Pancreas (tissue), 10 donors: ENCODE data around the gene TGM2. TPM values are rescaled to one million over a fixed set of nuclear protein-coding genes. Genes with fewer than 3 reads are reported as not detected.
A peak's percentile ranks its signal among the peaks of the same experiment; 100 is the strongest.
"Not testable (repeated sequence)": the region's sequence is repeated elsewhere in the genome, so short reads cannot be mapped to it uniquely, and the experiment has no call there.

Source experiments
- ATAC-seq, 4 donors: fragments of 200-7000 bp; cut with Tn5 transposase; one replicate each; pipeline versions ENCODE4 v1.8.0 to v1.9.1; 2020; ENCODE audit warnings: mild to moderate bottlenecking in 4 of 4, moderate library complexity in 4 of 4
- DNase-seq, 6 donors: peaks; one replicate each; pipeline ENCODE4 v3.0.0-alpha.2; 2020
- FAIRE-seq: peaks from 2 replicates; lab custom pipeline; 2012; peaks lifted over from hg19 to GRCh38; lab: Jason Lieb, UNC
- H3K27ac ChIP-seq, 4 donors: fragments of 200-600 bp; sonication (generic); 1 replicate in 3 of 4; 2 replicates in 1 of 4; pipeline versions ENCODE4 v1.5.0 to v1.8.0; 2020
- H3K27me3 ChIP-seq, 4 donors: fragments of 200-600 bp; one replicate each; pipeline ENCODE4 v1.8.0; 2021
- H3K36me3 ChIP-seq, 3 donors: fragments of 200-600 bp; sonication (generic) in 1 of 3; one replicate each; pipeline versions ENCODE4 v1.5.0 to v1.8.0; 2020 to 2021
- H3K4me1 ChIP-seq, 3 donors: fragments of 200-600 bp; one replicate each; pipeline ENCODE4 v1.8.0; 2021
- H3K4me3 ChIP-seq, 4 donors: fragments of 200-600 bp; sonication (generic) in 2 of 4; one replicate each; pipeline versions ENCODE4 v1.5.0 to v1.8.0; 2020 to 2021
- H3K9me3 ChIP-seq, 4 donors: fragments of 200-600 bp; one replicate each; pipeline ENCODE4 v1.8.0; 2021
- WGBS, 2 donors: extraction: QIAGEN DNeasy Blood & Tissue Kit; methylation state at CpG; one replicate each; pipeline ENCODE4 v1.1.7; 2013; 5-methylcytosine and 5-hydroxymethylcytosine counted together
- intact Hi-C, 3 donors: fragments of 100-400 bp; cut with DNase I; formaldehyde crosslinking; loops; one replicate each; pipeline versions ENCODE4 v1.11.1 to v1.14.2; 2022
- polyA plus RNA-seq, 2 donors: library from polyadenylated mRNA; stranded (reverse); fragments of 200-250 nt; gene quantifications; one replicate each; pipeline ENCODE4 v1.2.3, GENCODE V29; 2013
- total RNA-seq, 6 donors: library from RNA; stranded (reverse); fragmentation: NEBNext Ultra II Directional in 4 of 6; extraction: Animal tissue kit (Norgen Biotek cat#: 25700) in 4 of 6; gene quantifications; one replicate each; pipeline versions ENCODE4 v1.2.1 to v1.2.4, GENCODE V29; 2021 to 2023
- TF ChIP-seq, protein P1 (sequence below), 4 donors: fragments of 200-600 bp; sonication (generic) in 3 of 4; IDR thresholded peaks; one replicate each; pipeline versions ENCODE4 v1.5.0 to v1.8.0; 2021; ENCODE audit warnings: antibody characterized with exemption in 4 of 4
- donor health status: healthy with polysubstance abuse.
- donor health status: DM: no; HTN: no; CAD: no; lungs with moderate emphysema.
- donor health status: DM: no; HTN: no; CAD: no.
- donor health status: control.
- donor health status: control.
- donor health status: Bipolar disorder and iron deficiency.
- donor health status: DM: yes; HTN: yes; CAD: no.
- donor health status: DM: no; HTN: no; CAD: no.
- donor health status: DM: no; HTN: no; CAD: no.
- donor health status: DM: yes; HTN: yes; CAD: no.

The TGM2 gene
- total and polyA plus RNA-seq, 8 donors = 3.7 to 92.6 (median 10.8) TPM

DNA sequence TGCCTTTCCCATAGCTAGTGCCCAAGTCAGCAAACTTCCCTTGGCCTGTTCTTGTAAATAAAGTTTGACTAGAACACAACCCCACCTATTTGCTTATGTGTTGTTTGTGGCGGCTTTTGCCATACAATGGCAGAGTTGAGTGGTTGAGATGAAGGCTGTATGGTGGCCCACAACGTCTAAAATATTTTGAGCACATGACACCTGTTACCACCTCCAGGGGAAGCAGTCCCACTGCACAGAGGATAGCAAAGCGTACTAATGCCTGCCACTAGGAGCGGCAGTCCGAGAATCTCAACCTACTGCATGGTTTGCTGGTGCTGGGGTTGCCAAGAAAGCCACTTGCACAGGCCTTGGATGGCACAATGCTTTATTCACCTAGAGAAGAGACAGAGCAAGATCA is 58.6 kb downstream of the TGM2 start:
- Histone ChIP-seq H3K9me3 (no peaks in the 10 kb centered on the region), H3K27ac (no peak overlapping the region), H3K4me3 (no peak overlapping the region), H3K27me3 (no peaks in the 10 kb centered on the region), H3K4me1 (peaks cover 0 to 6% (median 0%) of the 10 kb centered on the region in 3 donors), H3K36me3 (no peaks in the 10 kb centered on the region)
- FAIRE-seq (no peak), ATAC-seq (no peak), DNase-seq (no peak)
- TF ChIP-seq, protein P1, sequence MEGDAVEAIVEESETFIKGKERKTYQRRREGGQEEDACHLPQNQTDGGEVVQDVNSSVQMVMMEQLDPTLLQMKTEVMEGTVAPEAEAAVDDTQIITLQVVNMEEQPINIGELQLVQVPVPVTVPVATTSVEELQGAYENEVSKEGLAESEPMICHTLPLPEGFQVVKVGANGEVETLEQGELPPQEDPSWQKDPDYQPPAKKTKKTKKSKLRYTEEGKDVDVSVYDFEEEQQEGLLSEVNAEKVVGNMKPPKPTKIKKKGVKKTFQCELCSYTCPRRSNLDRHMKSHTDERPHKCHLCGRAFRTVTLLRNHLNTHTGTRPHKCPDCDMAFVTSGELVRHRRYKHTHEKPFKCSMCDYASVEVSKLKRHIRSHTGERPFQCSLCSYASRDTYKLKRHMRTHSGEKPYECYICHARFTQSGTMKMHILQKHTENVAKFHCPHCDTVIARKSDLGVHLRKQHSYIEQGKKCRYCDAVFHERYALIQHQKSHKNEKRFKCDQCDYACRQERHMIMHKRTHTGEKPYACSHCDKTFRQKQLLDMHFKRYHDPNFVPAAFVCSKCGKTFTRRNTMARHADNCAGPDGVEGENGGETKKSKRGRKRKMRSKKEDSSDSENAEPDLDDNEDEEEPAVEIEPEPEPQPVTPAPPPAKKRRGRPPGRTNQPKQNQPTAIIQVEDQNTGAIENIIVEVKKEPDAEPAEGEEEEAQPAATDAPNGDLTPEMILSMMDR (IDR thresholded peaks at IDR 0.05) = no peak
- 88 to 91% methylated on average over 5 of the region's 5 CpGs for WGBS, 2 donors
- intact Hi-C loops = no loop called here

DNA sequence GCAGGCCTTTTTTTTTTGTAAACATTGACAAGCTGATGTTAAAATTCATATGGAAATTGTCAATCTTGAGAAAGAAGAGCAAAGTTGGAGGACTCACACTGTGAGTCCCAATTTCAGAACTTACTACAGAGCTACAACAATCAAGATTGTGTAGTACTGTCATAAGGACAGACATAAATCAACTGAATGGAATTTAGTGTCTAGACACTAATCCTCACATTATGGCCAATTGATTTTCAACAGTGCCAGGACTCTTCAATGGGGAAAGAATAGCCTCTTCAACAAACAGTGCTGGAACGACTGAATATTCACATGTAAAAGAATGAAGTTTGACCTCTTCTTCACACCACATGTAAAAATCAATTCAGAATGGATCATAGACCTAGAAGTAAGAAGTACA is 60.8 kb downstream of the TGM2 start:
- FAIRE-seq (no peak), DNase-seq (no peak), ATAC-seq (no peak)
- Histone ChIP-seq H3K4me3 (no peak overlapping the region), H3K4me1 (no peaks in the 10 kb centered on the region), H3K27ac (no peak overlapping the region), H3K36me3 (no peaks in the 10 kb centered on the region), H3K9me3 (no peaks in the 10 kb centered on the region), H3K27me3 (no peaks in the 10 kb centered on the region)
- 11 to 13% methylated on average over 1 of the region's 1 CpG for WGBS, 2 donors
- intact Hi-C loops = no loop called here
- TF ChIP-seq, protein P1 (IDR thresholded peaks at IDR 0.05) = no peak

DNA sequence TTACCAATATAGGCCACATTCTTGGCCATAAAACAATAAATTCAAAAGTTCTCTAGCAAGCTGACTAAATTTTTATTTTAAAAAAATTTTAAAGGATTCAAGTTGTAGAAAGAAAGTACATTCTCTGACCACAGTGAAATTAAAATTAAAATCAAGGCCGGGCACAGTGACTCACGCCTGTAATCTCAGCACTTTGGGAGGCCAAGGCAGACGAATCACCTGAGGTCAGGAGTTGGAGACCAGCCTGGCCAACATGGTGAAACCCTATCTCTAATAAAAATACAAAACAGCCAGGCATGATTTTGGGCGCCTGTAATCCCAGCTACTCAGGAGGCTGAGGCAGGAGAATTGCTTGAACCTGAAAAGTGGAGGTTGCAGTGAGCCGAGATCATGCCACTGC is 62.9 kb downstream of the TGM2 start:
- H3K9me3 ChIP-seq, ATAC-seq, DNase-seq, intact Hi-C loops, H3K4me3 ChIP-seq, H3K4me1 ChIP-seq, FAIRE-seq, H3K27me3 ChIP-seq, H3K36me3 ChIP-seq, H3K27ac ChIP-seq: not testable (repeated sequence)
- WGBS, 2 donors = 91 to 97% methylated on average over 5 of the region's 5 CpGs

DNA sequence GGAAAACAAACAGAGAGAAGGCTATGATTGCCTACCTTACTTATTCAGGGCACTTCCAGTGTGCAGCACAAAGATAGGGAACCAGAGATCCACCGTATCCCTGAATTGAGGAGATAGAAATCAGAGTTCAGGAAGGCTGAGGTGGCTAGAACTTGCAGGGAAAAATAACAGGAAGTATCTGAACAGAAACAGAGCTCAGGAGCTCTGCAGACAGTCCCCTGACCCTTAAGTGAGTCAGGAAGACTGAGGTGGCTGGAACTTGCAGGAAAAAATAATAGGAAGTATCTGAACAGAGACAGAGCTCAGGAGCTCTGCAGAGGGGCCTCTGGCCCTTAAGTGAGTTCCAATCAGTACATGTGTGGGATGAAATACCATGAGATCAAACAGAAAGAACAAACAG is 66.1 kb downstream of the TGM2 start:
- ATAC-seq = no peak
- intact Hi-C loops = no loop called here
- 86% methylated on average over 1 of the region's 1 CpG for WGBS, 2 donors
- H3K4me3 ChIP-seq = no peak overlapping the region
- H3K9me3 ChIP-seq = no peaks in the 10 kb centered on the region
- DNase-seq = no peak
- no peak for FAIRE-seq
- TF ChIP-seq, protein P1 (IDR thresholded peaks at IDR 0.05) = no peak
- H3K4me1 ChIP-seq = peaks cover 0 to 17% (median 0%) of the 10 kb centered on the region in 3 donors
- no peaks in the 10 kb centered on the region for H3K27me3 ChIP-seq
- no peak overlapping the region for H3K27ac ChIP-seq
- H3K36me3 ChIP-seq = no peaks in the 10 kb centered on the region

DNA sequence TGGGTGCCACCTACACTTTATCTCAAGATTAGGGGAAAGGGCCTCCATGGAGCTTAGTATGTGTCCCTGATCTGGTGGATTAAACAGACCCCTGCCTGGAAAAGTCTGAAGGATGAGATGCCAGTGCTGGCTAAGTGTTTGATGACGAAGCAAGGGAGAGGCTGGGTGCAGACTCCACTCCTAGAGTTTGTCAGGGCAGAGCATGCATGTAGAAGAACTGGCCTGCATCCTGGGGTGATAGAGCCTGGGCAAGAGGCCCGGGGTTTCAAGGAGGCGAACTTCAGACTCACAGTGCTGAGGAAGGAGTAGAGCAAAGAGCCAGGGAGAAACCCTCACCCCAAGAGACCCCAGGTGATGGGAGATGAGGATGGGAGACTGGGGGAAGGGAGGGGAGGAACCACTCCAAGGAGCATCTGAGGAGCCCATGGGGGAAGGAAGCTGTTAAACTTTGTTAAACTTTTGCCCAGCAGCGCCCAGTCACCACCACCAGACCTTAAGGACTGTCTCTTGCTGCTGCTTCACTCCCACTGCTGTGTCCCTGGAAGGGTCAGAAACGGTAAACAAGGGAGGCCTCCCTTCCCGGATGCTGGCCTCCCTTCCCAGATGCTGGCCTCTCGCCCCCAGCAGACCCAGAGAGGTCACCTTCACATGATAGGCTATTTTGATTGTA is 69.9 kb downstream of the TGM2 start:
- intact Hi-C loops = no loop called here
- DNase-seq = no peak
- no peaks in the 10 kb centered on the region for H3K27me3 ChIP-seq
- peaks cover 0 to 19% (median 0%) of the 10 kb centered on the region in 3 donors for H3K4me1 ChIP-seq
- WGBS, 2 donors = 78 to 84% methylated on average over 7 of the region's 7 CpGs
- peak overlapping the region in 2 of 4 donors; percentile 50 for H3K27ac ChIP-seq
- no peaks in the 10 kb centered on the region for H3K9me3 ChIP-seq
- H3K4me3 ChIP-seq = no peak overlapping the region
- FAIRE-seq = no peak
- TF ChIP-seq, protein P1 (IDR thresholded peaks at IDR 0.05) = no peak
- peaks cover 0 to 8% (median 0%) of the 10 kb centered on the region in 3 donors for H3K36me3 ChIP-seq
- peak in 2 of 4 donors; percentile 46 to 47 for ATAC-seq
